Neuron (in vitro differentiated cells): ENCODE results near the gene POLE4.

Experiments
- H2AFZ ChIP-seq: one replicate; pipeline ENCODE4 v1.6.1; 2013; ENCODE audit warnings: low read depth, mild to moderate bottlenecking, inconsistent platforms, low read length, moderate library complexity
- H3K27me3 ChIP-seq: one replicate; pipeline ENCODE4 v1.6.1; 2013; ENCODE audit warnings: low read length; ENCODE audit not compliant: insufficient read depth
- H3K36me3 ChIP-seq: one replicate; pipeline ENCODE4 v1.6.1; 2013; ENCODE audit warnings: low read length; ENCODE audit not compliant: insufficient read depth
- H3K4me1 ChIP-seq: one replicate; pipeline ENCODE4 v1.6.1; 2013; ENCODE audit warnings: low read length; ENCODE audit not compliant: insufficient read depth
- H3K4me3 ChIP-seq: 2 replicates; pipeline ENCODE4 v1.5.1; 2013; ENCODE audit warnings: mild to moderate bottlenecking, low read length, moderate library complexity
- H3K9me3 ChIP-seq: one replicate; pipeline ENCODE4 v1.6.1; 2013; ENCODE audit warnings: low read length

POLE4 gene

GRCh38 chr2:74948779-74949178 is 9.7 kb upstream of the POLE4 start:
- no peak overlapping the region for H2AFZ ChIP-seq
- no peaks in the 10 kb centered on the region for H3K27me3 ChIP-seq
- H3K9me3 ChIP-seq: peaks cover 10% of the 10 kb centered on the region
- no peaks in the 10 kb centered on the region for H3K36me3 ChIP-seq
- H3K4me1 ChIP-seq: no peaks in the 10 kb centered on the region
- no peak overlapping the region for H3K4me3 ChIP-seq

GRCh38 chr2:74951211-74951754 is 7.2 kb upstream of the POLE4 start:
- Histone ChIP-seq H3K4me1 (no peaks in the 10 kb centered on the region), H3K27me3 (no peaks in the 10 kb centered on the region), H3K9me3 (peaks cover 10% of the 10 kb centered on the region), H3K4me3 (no peak overlapping the region), H2AFZ (no peak overlapping the region), H3K36me3 (no peaks in the 10 kb centered on the region)

GRCh38 chr2:74952575-74952974 is 5.9 kb upstream of the POLE4 start:
- H2AFZ ChIP-seq: no peak overlapping the region
- H3K27me3 ChIP-seq: no peaks in the 10 kb centered on the region
- peaks cover 8% of the 10 kb centered on the region for H3K9me3 ChIP-seq
- H3K4me3 ChIP-seq: no peak overlapping the region
- no peaks in the 10 kb centered on the region for H3K4me1 ChIP-seq
- H3K36me3 ChIP-seq: no peaks in the 10 kb centered on the region

GRCh38 chr2:74953796-74954499 is 4.5 kb upstream of the POLE4 start:
- Histone ChIP-seq H3K4me3 (no peak overlapping the region), H3K27me3 (no peaks in the 10 kb centered on the region), H2AFZ (no peak overlapping the region), H3K9me3 (peaks cover 4% of the 10 kb centered on the region), H3K4me1 (no peaks in the 10 kb centered on the region), H3K36me3 (no peaks in the 10 kb centered on the region)

- Histone ChIP-seq H3K9me3 (peaks cover 7% of the 10 kb centered on the region), H3K4me1 (no peaks in the 10 kb centered on the region), H3K4me3 (no peak overlapping the region), H2AFZ (no peak overlapping the region), H3K27me3 (no peaks in the 10 kb centered on the region), H3K36me3 (no peaks in the 10 kb centered on the region)
Observed at GRCh38 chr2:74954500-74954874, 4.0 kb upstream of the POLE4 start.

GRCh38 chr2:74957886-74958273 is 563 bp upstream of the POLE4 start:
- Histone ChIP-seq H3K4me3 (peak overlapping the region; percentile 65), H3K36me3 (peaks cover 3% of the 10 kb centered on the region), H3K4me1 (no peaks in the 10 kb centered on the region), H3K9me3 (peaks cover 9% of the 10 kb centered on the region), H2AFZ (peak overlapping the region; percentile 86), H3K27me3 (no peaks in the 10 kb centered on the region)

- Histone ChIP-seq H2AFZ (peak overlapping the region; percentile 86), H3K4me1 (no peaks in the 10 kb centered on the region), H3K36me3 (peaks cover 3% of the 10 kb centered on the region), H3K9me3 (peaks cover 5% of the 10 kb centered on the region), H3K27me3 (no peaks in the 10 kb centered on the region), H3K4me3 (peak overlapping the region; percentile 65)
Observed at GRCh38 chr2:74959106-74959751, 786 bp downstream of the POLE4 start.

GRCh38 chr2:74966887-74967286 is 8.4 kb downstream of the POLE4 start:
- Histone ChIP-seq H3K36me3 (no peaks in the 10 kb centered on the region), H3K9me3 (no peaks in the 10 kb centered on the region), H2AFZ (no peak overlapping the region), H3K27me3 (no peaks in the 10 kb centered on the region), H3K4me1 (no peaks in the 10 kb centered on the region), H3K4me3 (no peak overlapping the region)

GRCh38 chr2:74975016-74975415 is 16.6 kb downstream of the POLE4 start:
- Histone ChIP-seq H3K36me3 (no peaks in the 10 kb centered on the region), H3K9me3 (no peaks in the 10 kb centered on the region), H3K27me3 (no peaks in the 10 kb centered on the region), H3K4me3 (no peak overlapping the region), H2AFZ (no peak overlapping the region), H3K4me1 (no peaks in the 10 kb centered on the region)

GRCh38 chr2:74979844-74980243 is 21.4 kb downstream of the POLE4 start:
- Histone ChIP-seq H3K9me3 (no peaks in the 10 kb centered on the region), H3K36me3 (no peaks in the 10 kb centered on the region), H2AFZ (no peak overlapping the region), H3K4me3 (no peak overlapping the region), H3K4me1 (no peaks in the 10 kb centered on the region), H3K27me3 (no peaks in the 10 kb centered on the region)

GRCh38 chr2:74982577-74982976 is 24.1 kb downstream of the POLE4 start:
- H3K36me3 ChIP-seq: no peaks in the 10 kb centered on the region

GRCh38 chr2:74983631-74984392 is 25.4 kb downstream of the POLE4 start:
- no peaks in the 10 kb centered on the region for H3K36me3 ChIP-seq
- H3K4me1 ChIP-seq: no peaks in the 10 kb centered on the region
- no peaks in the 10 kb centered on the region for H3K9me3 ChIP-seq
- no peak overlapping the region for H2AFZ ChIP-seq
- H3K4me3 ChIP-seq: no peak overlapping the region
- H3K27me3 ChIP-seq: no peaks in the 10 kb centered on the region

More at GRCh38 chr2:74982577-74982976, 24.1 kb downstream of the POLE4 start:
- Histone ChIP-seq H3K9me3 (no peaks in the 10 kb centered on the region), H3K4me3 (no peak overlapping the region), H3K27me3 (no peaks in the 10 kb centered on the region), H2AFZ (no peak overlapping the region), H3K4me1 (no peaks in the 10 kb centered on the region)
